RWPE2 (cell line): ENCODE results near the gene GBF1.
"Not testable (repeated sequence)": the region's sequence is repeated elsewhere in the genome, so short reads cannot be mapped to it uniquely, and the experiment has no call there.

Source experiments
- ATAC-seq: fragments of 200-7000 bp; cut with Tn5 transposase; 3 replicates; pipeline ENCODE4 v1.9.1; 2021; ENCODE audit warnings: low read depth
- DNase-seq: peaks from one replicate; pipeline ENCODE4 v3.0.0-alpha.2; 2020; ENCODE audit warnings: low spot score
- H3K27ac ChIP-seq: fragments of 450-650 bp; 2 replicates; pipeline ENCODE4 v1.5.1; 2017; ENCODE audit warnings: mild to moderate bottlenecking; ENCODE audit not compliant: poor library complexity, severe bottlenecking
- H3K27me3 ChIP-seq: fragments of 250-450 bp; sonication (Bioruptor Pico); 2 replicates; pipeline ENCODE4 v1.5.1; 2021; ENCODE audit warnings: mild to moderate bottlenecking, moderate library complexity; ENCODE audit not compliant: insufficient read depth, poor library complexity, severe bottlenecking
- H3K36me3 ChIP-seq: fragments of 250-450 bp; sonication (Bioruptor Pico); 2 replicates; pipeline ENCODE4 v1.5.1; 2020; ENCODE audit warnings: low read depth, mild to moderate bottlenecking, moderate library complexity
- H3K4me1 ChIP-seq: fragments of 250-450 bp; sonication (Bioruptor Pico); 2 replicates; pipeline ENCODE4 v1.5.1; 2021; ENCODE audit warnings: mild to moderate bottlenecking, moderate library complexity; ENCODE audit not compliant: insufficient read depth, poor library complexity, severe bottlenecking
- H3K4me3 ChIP-seq: fragments of 250-450 bp; sonication (Bioruptor Pico); 2 replicates; pipeline ENCODE4 v1.5.1; 2021; ENCODE audit warnings: mild to moderate bottlenecking, moderate library complexity; ENCODE audit not compliant: severe bottlenecking
- H3K9me3 ChIP-seq: fragments of 250-450 bp; sonication (Bioruptor Pico); 2 replicates; pipeline ENCODE4 v1.5.1; 2021; ENCODE audit warnings: mild to moderate bottlenecking, moderate library complexity; ENCODE audit not compliant: severe bottlenecking
- TF ChIP-seq, protein P1 (sequence below): fragments of 450-650 bp; IDR thresholded peaks from one replicate; pipeline ENCODE4 v1.5.1; 2017; ENCODE audit warnings: mild to moderate bottlenecking, moderate library complexity; ENCODE audit not compliant: poor library complexity, severe bottlenecking

Gene GBF1

DNA sequence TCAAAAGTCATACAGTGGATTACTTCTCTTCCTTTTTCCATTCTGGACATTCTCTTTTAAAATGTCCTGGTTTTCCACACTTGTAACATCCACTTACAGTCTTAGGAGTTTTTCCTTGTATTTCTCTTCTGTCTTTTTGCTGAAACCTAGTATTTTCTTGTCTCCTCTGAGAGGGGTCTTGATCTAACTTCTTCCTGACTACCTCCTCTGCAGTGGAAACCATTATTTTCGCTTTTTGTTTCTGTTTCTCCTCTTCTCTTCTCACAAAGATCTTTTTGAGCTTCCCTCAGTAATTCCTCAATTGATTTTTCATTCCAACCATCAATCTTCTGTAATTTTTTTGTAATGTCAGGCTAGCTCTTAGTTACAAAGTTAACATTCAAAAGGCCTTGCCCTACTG, 42.9 kb upstream of the GBF1 start:
- TF ChIP-seq, protein P1, sequence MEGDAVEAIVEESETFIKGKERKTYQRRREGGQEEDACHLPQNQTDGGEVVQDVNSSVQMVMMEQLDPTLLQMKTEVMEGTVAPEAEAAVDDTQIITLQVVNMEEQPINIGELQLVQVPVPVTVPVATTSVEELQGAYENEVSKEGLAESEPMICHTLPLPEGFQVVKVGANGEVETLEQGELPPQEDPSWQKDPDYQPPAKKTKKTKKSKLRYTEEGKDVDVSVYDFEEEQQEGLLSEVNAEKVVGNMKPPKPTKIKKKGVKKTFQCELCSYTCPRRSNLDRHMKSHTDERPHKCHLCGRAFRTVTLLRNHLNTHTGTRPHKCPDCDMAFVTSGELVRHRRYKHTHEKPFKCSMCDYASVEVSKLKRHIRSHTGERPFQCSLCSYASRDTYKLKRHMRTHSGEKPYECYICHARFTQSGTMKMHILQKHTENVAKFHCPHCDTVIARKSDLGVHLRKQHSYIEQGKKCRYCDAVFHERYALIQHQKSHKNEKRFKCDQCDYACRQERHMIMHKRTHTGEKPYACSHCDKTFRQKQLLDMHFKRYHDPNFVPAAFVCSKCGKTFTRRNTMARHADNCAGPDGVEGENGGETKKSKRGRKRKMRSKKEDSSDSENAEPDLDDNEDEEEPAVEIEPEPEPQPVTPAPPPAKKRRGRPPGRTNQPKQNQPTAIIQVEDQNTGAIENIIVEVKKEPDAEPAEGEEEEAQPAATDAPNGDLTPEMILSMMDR = no peak
- no peak for DNase-seq
- no peaks in the 10 kb centered on the region for H3K4me1 ChIP-seq
- H3K36me3 ChIP-seq = no peaks in the 10 kb centered on the region
- ATAC-seq = no peak
- no peaks in the 10 kb centered on the region for H3K9me3 ChIP-seq
- H3K27ac ChIP-seq = no peak overlapping the region
- H3K4me3 ChIP-seq = no peak overlapping the region
- no peaks in the 10 kb centered on the region for H3K27me3 ChIP-seq

DNA sequence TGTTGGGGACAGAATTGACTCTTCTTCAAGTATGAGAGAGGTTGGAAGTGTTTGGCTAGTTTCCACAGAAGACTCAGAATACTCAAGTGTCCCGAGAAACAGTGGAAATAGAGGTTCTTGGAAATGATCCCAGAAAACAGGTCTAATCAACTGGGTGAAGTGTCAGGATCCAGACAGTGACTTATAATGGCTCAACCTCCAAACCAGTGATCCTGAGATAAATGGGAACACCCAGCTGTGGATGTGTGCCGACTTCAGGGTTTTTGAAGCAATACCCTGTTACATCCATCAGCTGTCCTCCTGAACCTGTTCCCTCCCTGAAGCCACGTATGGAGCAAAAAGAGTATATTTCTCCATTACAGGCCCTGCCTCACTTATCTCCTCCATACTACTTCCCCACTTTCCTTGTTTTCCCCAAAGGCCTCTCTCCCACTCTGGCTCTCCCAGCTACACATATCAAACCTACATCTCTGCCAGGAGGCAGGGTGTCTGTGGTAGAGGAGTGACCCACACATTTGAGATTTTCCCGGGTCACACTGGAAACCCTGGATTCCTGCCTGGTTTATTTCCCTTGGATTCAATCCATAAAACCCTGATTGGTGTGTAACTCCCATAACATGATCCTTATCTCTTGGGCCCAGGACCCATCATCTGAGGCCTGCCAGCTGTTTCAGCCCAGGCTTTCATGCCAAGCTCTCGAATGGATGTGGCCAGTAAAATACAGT, 36.9 kb upstream of the GBF1 start:
- Histone ChIP-seq H3K36me3 (no peaks in the 10 kb centered on the region), H3K27ac (no peak overlapping the region), H3K4me3 (no peak overlapping the region), H3K27me3 (no peaks in the 10 kb centered on the region), H3K9me3 (no peaks in the 10 kb centered on the region), H3K4me1 (no peaks in the 10 kb centered on the region)
- DNase-seq (no peak), ATAC-seq (no peak)
- TF ChIP-seq, protein P1 = no peak

DNA sequence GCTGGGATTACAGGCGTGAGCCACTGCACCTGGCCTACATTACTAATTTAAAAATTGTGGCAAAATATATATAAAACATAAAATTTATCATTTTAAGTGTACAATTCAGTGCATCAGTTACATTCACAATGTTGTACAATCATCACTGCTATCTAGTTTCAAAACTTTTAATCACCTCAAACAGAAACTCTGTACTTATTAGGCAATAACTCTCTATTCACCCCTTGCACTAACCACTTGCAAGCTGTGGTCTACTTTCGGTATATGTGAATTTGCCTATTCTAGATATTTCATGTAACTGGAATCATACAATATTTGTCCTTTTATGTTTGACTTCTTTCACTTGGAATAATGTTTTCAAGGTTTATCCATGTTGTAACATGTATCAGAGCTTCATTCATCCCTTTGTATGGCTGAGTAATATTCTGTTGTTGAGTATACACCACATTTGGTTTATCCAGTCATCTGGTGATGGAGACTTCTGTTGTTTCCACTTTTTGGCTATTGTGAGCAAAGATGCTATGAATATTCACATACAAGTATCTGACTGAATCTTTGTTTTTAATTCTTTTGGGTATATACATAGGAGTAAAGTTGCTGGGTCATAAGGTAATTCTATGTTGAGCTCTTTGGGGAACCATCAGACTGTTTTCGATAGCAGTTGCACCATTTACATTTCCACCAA, 33.6 kb upstream of the GBF1 start:
- no peak for ATAC-seq
- Histone ChIP-seq H3K4me3 (no peak overlapping the region), H3K36me3 (no peaks in the 10 kb centered on the region), H3K27ac (no peak overlapping the region), H3K9me3 (no peaks in the 10 kb centered on the region), H3K27me3 (no peaks in the 10 kb centered on the region), H3K4me1 (no peaks in the 10 kb centered on the region)
- no peak for DNase-seq
- TF ChIP-seq, protein P1 = no peak

DNA sequence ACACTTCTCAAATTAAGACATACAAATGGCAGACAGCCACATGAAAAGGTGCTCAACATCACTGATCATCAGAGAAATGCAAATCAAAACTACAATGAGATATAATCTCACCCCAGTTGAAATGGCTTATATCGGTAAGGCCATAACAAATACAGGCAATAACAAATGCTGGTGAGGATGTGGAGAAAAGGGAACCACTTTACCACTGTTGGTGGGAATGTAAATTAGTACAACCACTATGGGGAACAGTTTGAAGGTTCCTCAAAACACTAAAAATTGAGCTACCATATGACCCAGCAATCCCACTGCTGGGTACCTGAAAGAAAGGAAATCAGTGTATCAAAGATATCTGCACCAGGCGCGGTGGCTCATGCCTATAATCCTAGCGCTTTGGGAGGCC, 31.7 kb upstream of the GBF1 start:
- not testable (repeated sequence) for H3K27me3 ChIP-seq, ATAC-seq, DNase-seq

DNA sequence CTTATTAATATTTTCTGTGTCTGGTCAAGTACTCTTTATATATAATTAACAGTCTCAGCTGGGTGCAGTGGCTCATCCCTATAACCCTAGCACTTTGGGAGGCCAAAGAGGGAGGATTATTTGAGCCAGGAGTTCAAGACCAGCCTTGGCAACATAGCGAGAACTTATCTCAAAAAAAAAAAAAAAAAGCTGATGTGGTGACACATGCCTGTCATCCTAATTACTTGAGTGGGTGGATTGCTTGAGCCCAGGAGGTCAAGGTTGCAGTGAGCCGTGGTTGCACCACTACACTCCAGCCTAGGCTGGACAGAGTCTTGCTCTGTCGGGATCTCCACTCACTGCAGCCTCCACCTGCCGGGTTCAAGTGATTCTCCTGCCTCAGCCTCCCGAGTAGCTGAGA, 26.0 kb upstream of the GBF1 start:
- H3K27me3 ChIP-seq = no peaks in the 10 kb centered on the region
- DNase-seq (no peak), ATAC-seq (no peak)
- H3K4me3 ChIP-seq = no peak overlapping the region
- H3K27ac ChIP-seq = no peak overlapping the region
- no peaks in the 10 kb centered on the region for H3K4me1 ChIP-seq
- TF ChIP-seq, protein P1 = no peak
- H3K36me3 ChIP-seq = no peaks in the 10 kb centered on the region
- H3K9me3 ChIP-seq = no peaks in the 10 kb centered on the region

More for the DNA sequence above, 31.7 kb upstream of the GBF1 start:
- not testable (repeated sequence) for H3K36me3 ChIP-seq, H3K4me1 ChIP-seq, H3K4me3 ChIP-seq, H3K27ac ChIP-seq, H3K9me3 ChIP-seq
